H9 (cell line): ENCODE measurements around the gene GDI2. TPM values are rescaled to one million over a fixed set of nuclear protein-coding genes. Genes with fewer than 3 reads are reported as not detected.

Experiments
- DNase-seq: peaks from one replicate; pipeline ENCODE4 v3.0.0-alpha.2; 2017
- H2AFZ ChIP-seq: one replicate; pipeline ENCODE4 v1.6.1; 2013; ENCODE audit warnings: mild to moderate bottlenecking, low read length, control low read depth, moderate library complexity
- H2AK5ac ChIP-seq: 2 replicates; pipeline ENCODE4 v1.6.1; 2013; ENCODE audit warnings: low read length, control low read depth, mixed read lengths; ENCODE audit not compliant: insufficient read length
- H2BK120ac ChIP-seq: one replicate; pipeline ENCODE4 v1.6.1; 2013; ENCODE audit warnings: low read depth, mild to moderate bottlenecking, low read length, control low read depth, inconsistent platforms; ENCODE audit not compliant: poor library complexity, severe bottlenecking
- H2BK12ac ChIP-seq: 2 replicates; pipeline ENCODE4 v1.6.1; 2013; ENCODE audit warnings: low read length, control low read depth, mixed read lengths, low read depth; ENCODE audit not compliant: insufficient read length
- H2BK15ac ChIP-seq: 2 replicates; pipeline ENCODE4 v1.6.1; 2013; ENCODE audit warnings: low read depth, low read length, control low read depth
- H2BK20ac ChIP-seq: one replicate; pipeline ENCODE4 v1.6.1; 2013; ENCODE audit warnings: low read depth, mild to moderate bottlenecking, low read length, control low read depth, inconsistent platforms; ENCODE audit not compliant: poor library complexity, severe bottlenecking
- H2BK5ac ChIP-seq: 2 replicates; pipeline ENCODE4 v1.6.1; 2013; ENCODE audit warnings: low read length, control low read depth, mixed read lengths; ENCODE audit not compliant: insufficient read length
- H3K14ac ChIP-seq: 2 replicates; pipeline ENCODE4 v1.6.1; 2013; ENCODE audit warnings: low read length, control low read depth; ENCODE audit not compliant: insufficient read depth
- H3K18ac ChIP-seq: 2 replicates; pipeline ENCODE4 v1.6.1; 2013; ENCODE audit warnings: low read depth, mild to moderate bottlenecking, mixed read lengths, low read length, control low read depth; ENCODE audit not compliant: insufficient read length
- H3K23ac ChIP-seq: 2 replicates; pipeline ENCODE4 v1.6.1; 2013; ENCODE audit warnings: low read length, control low read depth, mixed read lengths, low read depth; ENCODE audit not compliant: insufficient read length
- H3K23me2 ChIP-seq: 2 replicates; pipeline ENCODE4 v1.6.1; 2013; ENCODE audit warnings: low read depth, mild to moderate bottlenecking, mixed read lengths, low read length, control low read depth; ENCODE audit not compliant: insufficient read length, poor library complexity, severe bottlenecking
- H3K27ac ChIP-seq: 2 replicates; pipeline ENCODE4 v1.5.1; 2013; ENCODE audit warnings: low read length, control low read depth, mixed read lengths, low read depth; ENCODE audit not compliant: insufficient read length
- H3K27me3 ChIP-seq: 2 replicates; pipeline ENCODE4 v1.6.1; 2013; ENCODE audit warnings: low read length, control low read depth, inconsistent platforms; ENCODE audit not compliant: insufficient read depth
- H3K4ac ChIP-seq: 2 replicates; pipeline ENCODE4 v1.6.1; 2013; ENCODE audit warnings: low read depth, mild to moderate bottlenecking, control low read depth, inconsistent platforms, low read length, moderate library complexity
- H3K4me1 ChIP-seq: 2 replicates; pipeline ENCODE4 v1.6.1; 2013; ENCODE audit warnings: low read length, control low read depth, inconsistent platforms; ENCODE audit not compliant: insufficient read depth
- H3K4me2 ChIP-seq: 2 replicates; pipeline ENCODE4 v1.6.1; 2013; ENCODE audit warnings: low read length, control low read depth, mixed read lengths; ENCODE audit not compliant: insufficient read length, insufficient read depth
- H3K56ac ChIP-seq: 2 replicates; pipeline ENCODE4 v1.6.1; 2013; ENCODE audit warnings: low read depth, mild to moderate bottlenecking, mixed read lengths, low read length, control low read depth; ENCODE audit not compliant: insufficient read length
- H3K79me1 ChIP-seq: 2 replicates; pipeline ENCODE4 v1.6.1; 2013; ENCODE audit warnings: low read depth, mild to moderate bottlenecking, moderate library complexity, low read length, control low read depth, inconsistent platforms; ENCODE audit not compliant: insufficient read depth, poor library complexity, severe bottlenecking
- H3K79me2 ChIP-seq: 2 replicates; pipeline ENCODE4 v1.6.1; 2013; ENCODE audit warnings: low read length, control low read depth, inconsistent platforms; ENCODE audit not compliant: insufficient read depth
- H3K9ac ChIP-seq: 2 replicates; pipeline ENCODE4 v1.6.1; 2013; ENCODE audit warnings: low read length, control low read depth, mixed read lengths; ENCODE audit not compliant: insufficient read length; ENCODE audit errors: extremely low read depth
- H3K9me3 ChIP-seq: one replicate; pipeline ENCODE4 v1.6.1; 2013; ENCODE audit warnings: low read depth, low read length, inconsistent platforms; ENCODE audit not compliant: control insufficient read depth
- H3T11ph ChIP-seq: one replicate; pipeline ENCODE4 v1.6.1; 2013; ENCODE audit warnings: mild to moderate bottlenecking, low read length, control low read depth, inconsistent platforms
- H4K20me1 ChIP-seq: one replicate; pipeline ENCODE4 v1.6.1; 2013; ENCODE audit not compliant: control insufficient read depth, insufficient read length, insufficient read depth
- H4K5ac ChIP-seq: 2 replicates; pipeline ENCODE4 v1.6.1; 2013; ENCODE audit warnings: low read depth, mild to moderate bottlenecking, mixed read lengths, low read length, control low read depth; ENCODE audit not compliant: insufficient read length
- H4K8ac ChIP-seq: replicated peaks from 2 replicates; pipeline ENCODE4 v1.6.1; 2013; ENCODE audit warnings: low read length, control low read depth, mixed read lengths, low read depth; ENCODE audit not compliant: insufficient read length
- H4K91ac ChIP-seq: 2 replicates; pipeline ENCODE4 v1.6.1; 2013; ENCODE audit warnings: low read depth, mild to moderate bottlenecking, moderate library complexity, mixed read lengths, low read length, control low read depth; ENCODE audit not compliant: insufficient read length
- H3K27ac Mint-ChIP-seq, 3 experiments: 2 replicates in 2 of 3; 3 replicates in 1 of 3; pipeline ENCODE4 v1.8.0; 2020 to 2021; ENCODE audit warnings: mixed read lengths in 3 of 3, mild to moderate bottlenecking in 1 of 3, moderate library complexity in 1 of 3
- H3K27me3 Mint-ChIP-seq: 2 replicates; pipeline ENCODE4 v1.8.0; 2021; ENCODE audit warnings: low read depth, mild to moderate bottlenecking, moderate library complexity, mixed read lengths
- H3K36me3 Mint-ChIP-seq, 3 experiments: 2 replicates in 2 of 3; 3 replicates in 1 of 3; pipeline ENCODE4 v1.8.0; 2020 to 2021; ENCODE audit warnings: low read depth in 3 of 3, mixed read lengths in 3 of 3; ENCODE audit not compliant: insufficient read depth in 1 of 3
- H3K4me1 Mint-ChIP-seq, 2 experiments: 2 replicates each; pipeline ENCODE4 v1.8.0; 2020; ENCODE audit warnings: mixed read lengths in 2 of 2
- H3K4me3 Mint-ChIP-seq, 2 experiments: 2 replicates in 1 of 2; 3 replicates in 1 of 2; pipeline ENCODE4 v1.8.0; 2020 to 2021; ENCODE audit warnings: mild to moderate bottlenecking in 2 of 2, mixed read lengths in 2 of 2, moderate library complexity in 1 of 2
- H3K9me3 Mint-ChIP-seq, 2 experiments: 2 replicates in 1 of 2; 3 replicates in 1 of 2; pipeline ENCODE4 v1.8.0; 2020; ENCODE audit warnings: mild to moderate bottlenecking in 2 of 2, mixed read lengths in 2 of 2, moderate library complexity in 1 of 2
- WGBS: extraction: QIAGEN DNeasy Blood & Tissue Kit; methylation state at CpG from one replicate; pipeline ENCODE4 v1.1.7; 2013; ENCODE audit warnings: missing lambda C conversion rate, low lambda C conversion rate, mixed read lengths; ENCODE audit not compliant: insufficient read length; ENCODE audit errors: extremely low coverage; 5-methylcytosine and 5-hydroxymethylcytosine counted together
- total RNA-seq: library from RNA; stranded (reverse); gene quantifications from 2 replicates; pipeline ENCODE4 v1.2.1, GENCODE V29; 2021
- TF ChIP-seq, protein P1 (sequence below): fragments of 200-600 bp; sonication (generic); conservative IDR thresholded peaks from 3 replicates; pipeline ENCODE4 v1.8.0; 2021; ENCODE audit warnings: antibody characterized with exemption, mild to moderate bottlenecking

GDI2 gene
- total RNA-seq, 1 experiment from 2014 or later = 351 TPM

DNA sequence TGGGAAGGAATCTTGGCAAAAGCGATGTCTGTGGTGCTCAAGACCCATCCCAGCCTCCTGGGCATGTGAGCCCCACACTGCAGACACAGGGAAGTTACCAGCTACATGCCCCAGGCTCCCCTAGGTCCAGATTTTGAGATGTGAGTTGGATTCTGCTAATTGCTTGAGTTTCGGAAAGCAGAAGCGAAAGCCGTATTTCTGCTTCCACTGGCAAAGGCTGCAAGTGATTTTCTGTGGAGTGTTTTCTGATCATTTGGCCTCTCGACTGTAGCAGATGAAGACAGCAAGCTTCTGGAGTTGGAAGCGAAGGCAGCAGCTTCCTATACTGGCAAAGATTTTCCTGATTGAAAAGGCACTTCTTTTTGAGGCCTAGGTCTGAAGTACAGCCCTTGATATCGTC, 46.8 kb upstream of the GDI2 start:
- no CpG with 5 or more reads among the region's 7 CpGs for WGBS
- Histone ChIP-seq H3K4me1 (no peaks in the 10 kb centered on the region), H4K91ac (no peak overlapping the region)

More for the DNA sequence above, 46.8 kb upstream of the GDI2 start:
- no peak overlapping the region for H2AK5ac ChIP-seq
- H4K5ac ChIP-seq = no peak overlapping the region
- H3K79me2 ChIP-seq = no peaks in the 10 kb centered on the region
- H4K8ac ChIP-seq = no peak overlapping the region
- TF ChIP-seq, protein P1, sequence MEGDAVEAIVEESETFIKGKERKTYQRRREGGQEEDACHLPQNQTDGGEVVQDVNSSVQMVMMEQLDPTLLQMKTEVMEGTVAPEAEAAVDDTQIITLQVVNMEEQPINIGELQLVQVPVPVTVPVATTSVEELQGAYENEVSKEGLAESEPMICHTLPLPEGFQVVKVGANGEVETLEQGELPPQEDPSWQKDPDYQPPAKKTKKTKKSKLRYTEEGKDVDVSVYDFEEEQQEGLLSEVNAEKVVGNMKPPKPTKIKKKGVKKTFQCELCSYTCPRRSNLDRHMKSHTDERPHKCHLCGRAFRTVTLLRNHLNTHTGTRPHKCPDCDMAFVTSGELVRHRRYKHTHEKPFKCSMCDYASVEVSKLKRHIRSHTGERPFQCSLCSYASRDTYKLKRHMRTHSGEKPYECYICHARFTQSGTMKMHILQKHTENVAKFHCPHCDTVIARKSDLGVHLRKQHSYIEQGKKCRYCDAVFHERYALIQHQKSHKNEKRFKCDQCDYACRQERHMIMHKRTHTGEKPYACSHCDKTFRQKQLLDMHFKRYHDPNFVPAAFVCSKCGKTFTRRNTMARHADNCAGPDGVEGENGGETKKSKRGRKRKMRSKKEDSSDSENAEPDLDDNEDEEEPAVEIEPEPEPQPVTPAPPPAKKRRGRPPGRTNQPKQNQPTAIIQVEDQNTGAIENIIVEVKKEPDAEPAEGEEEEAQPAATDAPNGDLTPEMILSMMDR = no peak
- H4K20me1 ChIP-seq = no peaks in the 10 kb centered on the region
- H2BK5ac ChIP-seq = no peak overlapping the region
- no peaks in the 10 kb centered on the region for H3K79me1 ChIP-seq
- no peaks in the 10 kb centered on the region for H3K9me3 ChIP-seq
- no peak overlapping the region for H3K27ac ChIP-seq
- H2BK15ac ChIP-seq = no peak overlapping the region
- peaks cover 0 to 3% of the 10 kb centered on the region in 2 experiments; a peak in 2 of 5 replicates for H3K9me3 Mint-ChIP-seq
- H3K36me3 Mint-ChIP-seq = peaks cover 13 to 22% (median 15%) of the 10 kb centered on the region in 3 experiments; a peak in 5 of 7 replicates
- H3K56ac ChIP-seq = no peak overlapping the region
- H3K4me3 Mint-ChIP-seq = no peak overlapping the region
- no peak overlapping the region for H2BK120ac ChIP-seq
- H3K4ac ChIP-seq = no peak overlapping the region
- peaks cover 0 to 3% of the 10 kb centered on the region in 2 experiments; a peak in 3 of 4 replicates for H3K4me1 Mint-ChIP-seq
- no peaks in the 10 kb centered on the region for H3K23me2 ChIP-seq
- H3K27me3 Mint-ChIP-seq = no peaks in the 10 kb centered on the region
- no peak overlapping the region for H3K18ac ChIP-seq
- H2BK12ac ChIP-seq = no peak overlapping the region
- no peak overlapping the region for H2AFZ ChIP-seq
- H3K4me2 ChIP-seq = no peak overlapping the region
- no peak overlapping the region for H3K27ac Mint-ChIP-seq
- H3K14ac ChIP-seq = no peak overlapping the region
- no peaks in the 10 kb centered on the region; the same call in 1 of the 2 replicates for H3K27me3 ChIP-seq
- no peak overlapping the region for H2BK20ac ChIP-seq
- no peak overlapping the region for H3K9ac ChIP-seq
- no peak overlapping the region for H3K23ac ChIP-seq
- no peak for DNase-seq
- H3T11ph ChIP-seq = no peak overlapping the region
